Uterus (tissue), 4 donors: ENCODE measurements around the gene SLC35E1. TPM values are rescaled to one million over a fixed set of nuclear protein-coding genes. Genes with fewer than 3 reads are reported as not detected.
A peak's percentile ranks its signal among the peaks of the same experiment; 100 is the strongest.

ENCODE experiments used
- DNase-seq, 2 donors: peaks; one replicate each; pipeline ENCODE4 v3.0.0-alpha.2; 2019 to 2020
- H3K27ac ChIP-seq, 2 donors: fragments of 200-600 bp; sonication (generic); 1 replicate in 1 of 2; 2 replicates in 1 of 2; pipeline ENCODE4 v1.5.1; 2016 to 2018
- H3K27me3 ChIP-seq, 2 donors: fragments of 200-600 bp; sonication (generic); one replicate each; pipeline ENCODE4 v1.5.1; 2018 to 2019; ENCODE audit warnings: control low read depth in 1 of 2
- H3K36me3 ChIP-seq, 2 donors: fragments of 200-600 bp; sonication (generic); one replicate each; pipeline ENCODE4 v1.5.1; 2019; ENCODE audit warnings: control low read depth in 1 of 2
- H3K4me1 ChIP-seq, 2 donors: fragments of 200-600 bp; sonication (generic); one replicate each; pipeline ENCODE4 v1.5.1; 2018 to 2019; ENCODE audit warnings: control low read depth in 1 of 2
- H3K4me3 ChIP-seq, 2 donors: fragments of 200-600 bp; sonication (generic); 1 replicate in 1 of 2; 2 replicates in 1 of 2; pipeline ENCODE4 v1.5.1; 2018 to 2019; ENCODE audit warnings: mild to moderate bottlenecking in 1 of 2
- H3K9me3 ChIP-seq, 2 donors: fragments of 200-600 bp; sonication (generic); one replicate each; pipeline ENCODE4 v1.5.1; 2019; ENCODE audit warnings: control low read depth in 1 of 2
- CTCF ChIP-seq, 4 experiments: fragments of 200-600 bp in 2 of 4; fragments of 450-650 bp in 2 of 4; sonication (generic) in 2 of 4; IDR thresholded peaks; one replicate each; pipeline ENCODE4 v1.5.1; 2016 to 2019; ENCODE audit warnings: antibody characterized with exemption in 4 of 4, mild to moderate bottlenecking in 2 of 4, moderate library complexity in 1 of 4
- POLR2A ChIP-seq, 2 donors: fragments of 450-650 bp; IDR thresholded peaks; one replicate each; pipeline ENCODE4 v1.6.1; 2016; ENCODE audit warnings: antibody characterized with exemption in 2 of 2, mild to moderate bottlenecking in 1 of 2, moderate library complexity in 1 of 2
- intact Hi-C: fragments of 100-400 bp; cut with DNase I; formaldehyde crosslinking; loops from one replicate; pipeline ENCODE4 v1.15.1; 2023; ENCODE audit warnings: low total_unique reads
- total RNA-seq, 4 donors: library from RNA; depleted of rRNA in 3 of 4; stranded (reverse); fragments of >200 nt in 3 of 4; gene quantifications; one replicate each; pipeline versions ENCODE4 v1.1.0 to v1.2.4, GENCODE V29; 2014 to 2023
- donor health status: DM: yes; HTN: yes; CAD: no.

The SLC35E1 gene
- total RNA-seq = 10 to 100 TPM; 10.2 to 39.8 (median 19.8) TPM

- DNase-seq = peak; percentile 93 to 95
- no peaks in the 10 kb centered on the region for H3K36me3 ChIP-seq
- peak within 1 kb of the TSS; percentile 81 to 84 for H3K27ac ChIP-seq
- H3K4me1 ChIP-seq = peaks cover 0 to 7% of the 10 kb centered on the region in 2 donors
- TF ChIP-seq CTCF (IDR thresholded peaks at IDR 0.05) (peak in 1 of 4 experiments; percentile 12), POLR2A (IDR thresholded peaks at IDR 0.05) (peak; percentile 60 to 86)
- no peaks in the 10 kb centered on the region for H3K27me3 ChIP-seq
- no peaks in the 10 kb centered on the region for H3K9me3 ChIP-seq
- peak within 1 kb of the TSS; percentile 92 to 93 for H3K4me3 ChIP-seq
- intact Hi-C loops = no loop called here
Observed at GRCh38 chr19:16572332-16573211, at the start of gene SLC35E1. Gene SLC35E1 (minus strand): TSS chr19:16572415. CDS start chr19:16572364, 51 bp downstream.

- peaks cover 0 to 19% of the 10 kb centered on the region in 2 donors for H3K4me1 ChIP-seq
- H3K36me3 ChIP-seq = no peaks in the 10 kb centered on the region
- H3K9me3 ChIP-seq = no peaks in the 10 kb centered on the region
- H3K27me3 ChIP-seq = no peaks in the 10 kb centered on the region
- H3K4me3 ChIP-seq = no peak overlapping the region
- no peak for DNase-seq
- H3K27ac ChIP-seq = no peak overlapping the region
- intact Hi-C loops = no loop called here
- TF ChIP-seq POLR2A (IDR thresholded peaks at IDR 0.05) = no peak
- no peak for TF ChIP-seq CTCF (IDR thresholded peaks at IDR 0.05)
Observed at GRCh38 chr19:16621165-16621800, 49.1 kb upstream of the SLC35E1 start.

- TF ChIP-seq CTCF (IDR thresholded peaks at IDR 0.05) (no peak), POLR2A (IDR thresholded peaks at IDR 0.05) (no peak)
- Histone ChIP-seq H3K4me3 (no peak overlapping the region), H3K36me3 (no peaks in the 10 kb centered on the region), H3K27ac (no peak overlapping the region), H3K9me3 (no peaks in the 10 kb centered on the region), H3K27me3 (no peaks in the 10 kb centered on the region), H3K4me1 (peaks cover 0 to 19% of the 10 kb centered on the region in 2 donors)
- intact Hi-C loops = no loop called here
- no peak for DNase-seq
Observed at GRCh38 chr19:16620584-16620983, 48.4 kb upstream of the SLC35E1 start.

- Histone ChIP-seq H3K36me3 (no peaks in the 10 kb centered on the region), H3K27ac (no peak overlapping the region), H3K27me3 (no peaks in the 10 kb centered on the region), H3K9me3 (no peaks in the 10 kb centered on the region), H3K4me3 (no peak overlapping the region), H3K4me1 (peaks cover 0 to 20% of the 10 kb centered on the region in 2 donors)
- no peak for DNase-seq
- TF ChIP-seq CTCF (IDR thresholded peaks at IDR 0.05) = no peak
- no peak for TF ChIP-seq POLR2A (IDR thresholded peaks at IDR 0.05)
- intact Hi-C loops = no loop called here
Observed at GRCh38 chr19:16620018-16620417, 47.8 kb upstream of the SLC35E1 start.

GRCh38 chr19:16619457-16619856 is 47.2 kb upstream of the SLC35E1 start:
- TF ChIP-seq POLR2A (IDR thresholded peaks at IDR 0.05) = no peak
- no peak for TF ChIP-seq CTCF (IDR thresholded peaks at IDR 0.05)
- no peak overlapping the region for H3K27ac ChIP-seq
- DNase-seq = no peak
- no peak overlapping the region for H3K4me3 ChIP-seq
- peaks cover 0 to 24% of the 10 kb centered on the region in 2 donors for H3K4me1 ChIP-seq
- H3K27me3 ChIP-seq = no peaks in the 10 kb centered on the region
- intact Hi-C loops = no loop called here
- no peaks in the 10 kb centered on the region for H3K9me3 ChIP-seq
- H3K36me3 ChIP-seq = no peaks in the 10 kb centered on the region
